Left kidney (tissue), 2 donors: ENCODE measurements around the gene CELA1. TPM values are rescaled to one million over a fixed set of nuclear protein-coding genes. Genes with fewer than 3 reads are reported as not detected.

Experiments
- DNase-seq: peaks from one replicate; pipeline ENCODE4 v3.0.0-alpha.2; 2013
- polyA plus RNA-seq: library from polyadenylated mRNA; unstranded; fragments of 120-200 nt; gene quantifications from one replicate; pipeline ENCODE4 v1.2.1, GENCODE V29; 2013; ENCODE audit not compliant: insufficient read length

Gene CELA1
- polyA plus RNA-seq, 1 donor: not detected

DNA sequence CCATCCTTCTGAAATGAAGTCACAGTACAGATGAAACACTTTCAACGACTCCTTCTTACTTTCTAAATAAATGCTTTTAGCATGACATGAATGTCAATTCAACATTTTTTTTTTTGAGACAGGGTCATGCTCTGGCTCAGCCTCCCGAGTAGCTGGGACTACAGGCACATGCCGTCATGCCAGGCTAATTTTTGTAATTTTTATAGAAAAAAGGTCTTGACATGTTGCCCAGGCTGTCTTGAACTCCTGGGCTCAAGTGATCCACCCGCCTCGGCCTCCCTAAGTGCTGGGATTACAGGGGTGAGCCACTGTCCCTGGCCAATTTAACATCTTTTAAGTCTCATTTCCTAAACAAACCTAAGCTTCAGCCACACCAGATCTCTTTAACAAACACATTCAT lies 28.4 kb upstream of the CELA1 start:
- DNase-seq: no peak

DNA sequence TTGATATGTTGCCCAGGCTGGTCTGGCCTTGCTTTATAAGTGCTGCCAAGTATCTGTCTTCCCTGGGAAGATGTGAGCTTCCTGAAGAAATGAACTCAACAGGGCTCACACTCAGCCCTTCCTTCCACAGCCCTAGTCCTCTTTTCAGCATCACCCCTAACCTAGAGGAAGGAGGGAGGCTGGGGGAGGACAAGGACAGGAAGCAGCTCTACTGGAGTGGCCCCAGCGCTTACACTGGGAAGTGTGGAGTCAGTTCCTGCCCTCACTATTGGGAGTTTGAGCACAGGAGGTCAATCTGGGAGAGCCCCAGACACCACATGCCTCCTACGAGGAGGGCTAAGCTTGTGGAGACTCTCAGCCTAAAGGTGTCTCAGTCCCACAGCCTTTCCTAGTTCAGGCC lies 27.9 kb upstream of the CELA1 start:
- DNase-seq: no peak

DNA sequence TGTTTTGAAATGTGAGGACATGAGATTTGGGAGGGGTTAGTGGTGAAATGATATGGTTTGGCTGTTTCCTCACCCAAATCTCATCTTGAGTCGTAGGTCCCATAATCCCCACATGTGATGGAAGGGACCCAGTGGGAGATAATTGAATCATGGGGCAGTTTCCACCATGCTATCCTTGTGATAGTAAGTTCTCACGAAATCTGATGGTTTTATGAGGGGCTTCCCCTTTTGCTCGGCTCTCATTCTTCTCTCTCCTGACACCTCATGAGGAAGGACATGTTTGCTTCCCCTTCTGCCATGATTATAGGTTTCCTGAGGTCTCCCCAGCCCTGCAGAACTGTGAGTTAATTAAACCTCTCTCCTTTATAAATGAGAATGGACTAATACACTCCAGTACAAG lies 26.7 kb upstream of the CELA1 start:
- DNase-seq: no peak

DNA sequence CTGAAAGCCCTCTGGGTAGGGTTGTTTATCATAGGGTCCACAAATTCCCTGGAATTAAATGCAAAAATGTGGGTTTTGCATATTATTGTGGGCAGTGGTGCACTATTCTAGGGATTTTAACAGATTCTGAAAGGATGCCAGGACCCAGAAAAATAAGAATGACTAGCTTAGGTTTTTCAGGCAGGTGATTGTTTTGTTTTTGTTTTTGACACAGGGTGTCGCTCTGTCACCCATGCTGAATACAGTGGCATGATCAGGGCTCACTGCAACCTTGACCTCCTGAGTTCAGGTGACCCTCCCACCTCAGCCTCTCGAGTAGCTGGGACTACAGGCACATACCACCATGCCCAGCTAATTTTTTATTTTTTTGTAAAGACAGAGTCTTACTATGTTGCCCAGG lies 25.5 kb upstream of the CELA1 start:
- no peak for DNase-seq

DNA sequence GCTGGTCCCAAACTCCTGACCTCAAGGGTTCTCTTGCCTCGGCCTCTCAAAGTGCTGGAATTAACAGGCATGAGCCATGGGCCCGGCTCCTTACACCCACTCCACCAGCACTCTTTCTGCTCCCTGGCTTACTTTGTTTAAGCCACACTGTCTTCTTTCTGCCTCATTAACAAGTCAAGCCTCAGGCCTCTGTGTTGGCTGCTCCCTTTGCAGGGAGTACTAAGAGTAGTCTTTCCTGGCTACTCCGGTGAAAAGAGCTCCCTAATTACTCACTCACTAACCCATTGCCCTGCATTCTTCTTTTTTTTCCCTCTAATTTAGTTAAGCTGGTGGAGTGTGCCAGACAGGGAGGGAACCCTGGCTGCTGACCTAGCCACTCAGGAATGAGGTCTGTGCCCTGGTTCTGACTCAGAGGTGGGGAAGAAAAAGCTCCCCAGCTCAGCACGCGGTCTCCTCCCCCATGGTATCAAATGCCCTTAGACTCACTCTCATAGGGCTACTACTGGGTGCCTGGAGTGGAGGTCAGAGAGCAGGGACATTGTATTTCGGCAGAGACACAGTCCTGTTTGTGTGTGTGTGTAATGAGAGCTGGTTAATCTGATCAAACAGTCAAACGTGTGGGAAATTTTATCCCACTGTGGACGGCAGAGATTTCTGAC lies 24.9 kb upstream of the CELA1 start:
- DNase-seq: peak; percentile 89

DNA sequence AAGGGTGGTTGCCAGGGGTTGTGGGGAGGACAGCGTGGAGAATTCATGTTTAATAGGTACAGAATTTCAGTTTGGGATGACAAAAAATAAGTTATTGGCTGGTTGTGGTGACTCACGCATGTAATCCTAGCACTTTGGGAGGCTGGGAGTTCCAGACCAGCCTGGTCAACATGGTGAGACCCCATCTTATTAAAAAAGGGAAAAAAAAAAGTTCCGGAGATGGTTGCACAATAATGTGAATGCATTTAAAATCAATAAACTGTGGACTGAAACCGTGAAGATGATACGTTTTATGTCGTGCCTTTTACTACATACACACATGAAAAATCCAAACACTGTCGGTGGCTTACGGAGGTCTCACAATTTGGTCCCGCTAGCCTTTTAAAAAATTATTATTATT lies 24.2 kb upstream of the CELA1 start:
- no peak for DNase-seq

DNA sequence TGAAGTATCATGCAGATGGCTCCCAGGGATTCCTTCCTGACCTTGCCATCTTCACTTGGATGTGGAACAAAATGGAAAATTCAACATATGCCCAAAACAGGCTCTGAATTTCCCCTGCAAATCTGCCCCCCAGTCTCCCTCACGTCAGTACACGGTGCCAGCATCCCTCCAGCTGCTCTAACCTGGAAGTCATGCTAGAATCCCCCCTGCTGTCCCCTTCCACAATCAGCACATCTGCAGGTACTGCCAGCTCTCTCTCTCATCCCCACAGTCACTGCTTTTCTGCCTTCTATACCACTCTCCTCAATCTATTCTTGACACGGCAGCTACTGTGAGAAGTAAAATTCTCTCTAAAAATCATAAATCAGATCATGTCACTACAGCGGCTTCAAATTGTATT lies 23.1 kb upstream of the CELA1 start:
- no peak for DNase-seq

DNA sequence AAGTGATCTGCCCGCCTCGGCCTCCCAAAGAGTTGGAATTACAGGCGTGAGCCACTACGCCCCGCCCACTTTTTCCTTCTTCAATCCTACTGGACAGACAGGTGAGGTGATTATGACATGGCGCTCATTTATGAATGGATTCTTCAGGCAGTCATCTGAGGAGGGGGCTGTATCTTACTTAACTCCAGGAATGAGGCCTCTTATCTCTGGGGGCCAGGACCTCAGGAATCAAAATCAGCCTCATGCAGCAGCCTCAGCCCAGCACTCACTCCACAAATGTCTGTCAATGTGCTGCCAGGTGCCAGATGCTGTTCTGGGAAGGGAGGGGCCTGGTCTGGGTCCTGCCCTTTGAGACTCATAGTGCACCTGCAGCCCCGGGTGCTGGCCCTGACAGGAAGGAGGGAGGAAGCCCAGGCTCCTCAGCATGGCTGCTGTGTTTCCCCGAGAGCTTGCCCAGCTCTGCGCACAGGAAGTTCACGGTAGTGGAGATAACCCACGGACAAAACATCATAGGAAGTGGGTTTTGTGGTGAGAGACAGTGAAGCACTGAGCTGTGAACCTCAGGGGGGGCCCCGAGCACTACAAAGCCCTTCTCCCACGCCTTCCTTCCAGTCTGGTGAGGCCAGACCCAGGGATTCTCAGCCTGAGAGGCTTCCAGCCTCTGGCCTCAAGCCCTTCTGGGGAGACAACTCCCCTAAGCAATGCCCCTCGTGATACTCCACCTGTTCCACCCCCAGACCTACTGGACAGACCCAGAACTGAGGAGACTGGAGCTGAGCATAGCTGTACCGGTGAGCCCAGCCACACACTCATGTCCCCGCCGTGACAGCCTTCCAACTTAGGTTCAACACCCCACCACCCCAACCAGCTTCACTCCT lies 22.4 kb upstream of the CELA1 start:
- no peak for DNase-seq

DNA sequence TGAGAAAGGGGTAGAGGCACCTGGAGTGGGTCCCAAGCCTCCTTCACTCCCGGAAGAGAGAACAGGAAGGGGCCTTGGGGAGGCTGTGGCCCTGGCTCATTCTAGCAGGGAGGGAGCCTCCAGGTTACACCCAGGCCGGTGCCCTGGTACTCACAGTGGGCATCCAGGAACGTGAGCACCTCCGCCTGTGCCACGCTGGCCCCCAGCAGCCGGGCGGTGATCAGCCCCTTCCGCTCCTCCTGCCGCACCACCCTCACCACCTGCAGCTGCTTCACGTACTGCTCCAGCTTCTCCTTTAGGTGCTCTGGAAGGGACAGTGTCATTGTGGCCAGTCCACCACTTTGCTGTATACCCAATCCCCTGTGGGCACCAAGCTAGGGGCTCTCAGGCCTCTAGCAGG lies 18.8 kb upstream of the CELA1 start:
- DNase-seq: no peak

DNA sequence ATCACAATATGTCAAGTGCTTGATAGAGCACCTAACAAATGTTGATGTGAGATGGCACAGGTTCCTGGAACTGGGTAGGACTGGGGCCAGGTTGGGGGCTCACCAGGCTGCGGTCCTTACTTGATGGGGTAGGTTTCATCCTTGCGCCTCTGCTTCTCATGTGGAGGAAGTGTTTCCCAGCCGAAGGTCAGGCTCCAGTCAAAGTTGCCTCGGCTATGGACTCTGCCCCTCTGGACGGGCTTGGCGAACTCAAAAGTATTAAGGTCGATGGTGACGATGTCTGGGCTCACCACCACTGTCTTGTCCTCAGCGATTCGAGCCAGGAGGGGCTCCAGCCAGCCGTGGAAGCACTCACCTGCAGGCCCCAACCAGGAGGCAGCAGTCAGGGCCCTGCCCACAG lies 17.5 kb upstream of the CELA1 start:
- no peak for DNase-seq

DNA sequence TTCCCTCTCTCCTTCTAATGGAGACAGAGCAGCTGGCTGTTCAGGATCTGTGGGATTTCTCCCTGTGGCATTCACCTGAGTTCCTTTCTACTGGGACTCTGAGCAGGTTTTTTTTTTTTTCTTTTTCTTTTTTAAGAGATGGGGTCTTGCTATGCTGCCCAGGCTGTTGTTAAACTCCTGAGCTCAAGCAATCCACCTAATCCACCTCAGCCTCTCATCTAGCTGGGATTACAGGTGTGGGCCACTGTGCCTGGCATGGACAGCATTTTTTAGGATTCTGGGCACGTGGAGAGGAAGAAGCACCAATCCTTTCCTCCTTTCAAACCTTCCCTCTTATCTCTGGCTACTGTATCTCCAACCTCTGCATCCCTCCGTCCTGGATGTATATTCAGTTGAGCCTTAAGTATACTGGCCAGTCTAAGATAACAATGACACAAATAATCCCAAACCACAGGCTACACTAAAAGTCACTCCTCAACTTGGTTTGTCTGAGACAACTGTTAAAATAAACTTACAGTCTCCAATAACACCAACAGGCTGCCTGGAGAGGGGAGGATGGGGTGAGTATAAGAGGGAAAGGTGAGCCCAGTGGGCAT lies 16.4 kb upstream of the CELA1 start:
- no peak for DNase-seq

DNA sequence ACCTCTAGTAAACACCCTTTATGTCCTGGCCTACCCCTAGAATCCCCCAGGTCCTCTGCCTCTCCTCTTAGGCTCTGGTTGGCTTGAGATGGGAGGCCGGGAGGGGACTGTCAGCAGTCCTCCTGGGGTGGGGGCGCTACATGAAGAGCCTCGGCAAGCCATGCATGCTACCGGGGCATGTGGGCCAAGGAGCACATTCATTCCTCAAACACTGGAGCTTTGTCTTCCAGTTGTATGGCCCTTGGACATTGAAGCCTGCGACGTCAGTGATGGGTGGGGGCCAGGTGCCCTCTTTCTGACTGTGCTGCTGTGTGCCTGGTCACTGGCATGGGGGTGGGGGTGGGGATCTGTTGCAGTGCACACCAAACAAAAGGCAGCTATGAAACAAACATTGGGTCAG lies 15.8 kb upstream of the CELA1 start:
- no peak for DNase-seq

DNA sequence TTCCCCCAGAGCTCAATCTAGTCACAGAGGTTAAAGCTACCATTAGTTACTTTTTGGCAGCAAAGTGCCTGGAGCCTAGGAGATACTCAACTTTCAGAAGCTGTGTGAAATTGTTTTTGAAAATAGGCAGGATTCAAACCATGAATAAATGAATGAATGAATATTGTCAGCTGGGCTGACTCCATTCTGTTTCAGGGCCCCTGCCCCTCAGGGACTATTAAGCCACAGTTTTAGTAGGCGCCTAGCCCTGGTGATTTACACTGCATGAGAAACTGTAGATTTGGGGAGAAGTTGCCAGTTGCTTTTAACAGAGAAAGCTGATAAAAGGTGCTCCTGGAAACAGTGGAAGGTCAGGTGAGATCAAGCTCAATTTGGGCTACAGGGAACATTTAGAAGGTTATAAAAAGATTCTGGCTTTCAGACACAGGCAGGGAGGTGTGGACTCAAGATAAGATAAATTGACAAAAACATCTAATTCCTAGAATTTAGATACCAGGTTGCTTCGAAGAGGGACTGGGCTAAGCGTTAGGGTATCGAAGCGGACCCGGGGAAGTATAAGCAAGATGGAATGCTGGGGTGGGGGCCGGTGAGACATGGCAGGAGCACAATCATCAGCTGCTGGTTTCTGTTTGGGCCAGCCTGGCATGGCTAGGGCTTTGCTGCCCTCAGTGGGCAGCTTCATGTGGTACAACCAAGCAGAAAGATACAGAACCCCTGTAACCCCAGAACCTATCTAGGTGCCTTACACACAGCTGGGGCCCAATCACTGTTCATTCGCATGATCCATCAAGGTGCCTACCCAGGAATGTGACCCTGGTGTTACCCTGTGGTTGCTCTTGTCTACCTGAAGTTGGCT lies 14.9 kb upstream of the CELA1 start:
- no peak for DNase-seq

DNA sequence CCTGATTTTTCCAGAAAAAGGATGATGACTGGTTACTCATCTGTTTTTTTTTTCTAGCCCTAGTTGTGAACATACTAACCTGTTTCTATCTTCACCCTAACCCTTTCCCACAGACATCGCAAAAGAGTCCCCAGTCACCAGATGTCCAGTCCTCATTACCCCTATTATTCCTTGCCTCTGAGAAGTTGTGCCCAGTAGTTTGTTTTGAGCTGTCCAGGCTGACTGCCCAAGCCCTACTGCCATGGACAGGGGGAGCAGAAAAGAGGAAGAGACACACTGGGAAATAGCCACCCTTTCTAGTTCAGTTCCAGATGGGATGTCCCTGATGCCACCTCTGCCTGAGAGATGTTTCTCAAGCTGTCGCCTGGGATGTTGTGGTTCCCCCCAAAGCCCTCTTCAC lies 13.8 kb upstream of the CELA1 start:
- no peak for DNase-seq

DNA sequence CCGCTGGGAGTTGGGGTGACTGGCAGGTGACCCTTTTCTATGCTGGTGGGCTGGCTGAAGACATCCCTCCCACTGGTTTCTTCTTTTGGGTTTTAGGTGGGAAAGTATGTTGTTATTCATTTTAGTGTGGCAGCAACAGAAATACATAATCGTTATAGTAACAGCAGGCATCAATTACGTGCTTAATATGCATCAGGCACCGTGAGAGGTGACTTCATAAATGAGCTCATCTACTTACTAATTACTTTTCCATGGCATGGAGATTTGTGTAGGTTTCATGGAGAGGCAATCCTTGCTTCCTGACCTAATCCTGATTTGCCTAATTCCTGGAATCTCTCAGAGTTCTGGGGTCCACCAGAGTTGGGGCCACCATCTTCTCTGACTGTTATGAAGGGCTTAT lies 13.4 kb upstream of the CELA1 start:
- DNase-seq: no peak

DNA sequence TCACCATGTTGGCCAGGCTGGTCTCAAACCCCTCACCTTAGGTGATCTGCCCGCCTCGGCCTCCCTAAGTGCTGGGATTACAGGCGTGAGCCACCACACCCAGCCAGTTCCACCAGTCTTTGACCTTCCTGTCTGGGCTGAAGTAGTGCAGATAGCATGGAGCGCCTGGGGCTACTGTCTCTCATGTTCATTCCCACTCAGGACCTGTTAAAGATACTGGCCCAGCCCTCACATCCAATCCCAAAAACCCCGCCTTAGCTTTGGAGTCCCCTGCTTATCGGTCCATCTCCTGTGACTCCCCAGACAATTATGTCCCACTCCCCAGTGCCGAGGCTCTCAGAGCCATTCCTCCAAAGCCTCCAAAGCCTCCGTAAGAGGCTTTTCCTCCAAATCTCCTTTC lies 12.0 kb upstream of the CELA1 start:
- DNase-seq: no peak

DNA sequence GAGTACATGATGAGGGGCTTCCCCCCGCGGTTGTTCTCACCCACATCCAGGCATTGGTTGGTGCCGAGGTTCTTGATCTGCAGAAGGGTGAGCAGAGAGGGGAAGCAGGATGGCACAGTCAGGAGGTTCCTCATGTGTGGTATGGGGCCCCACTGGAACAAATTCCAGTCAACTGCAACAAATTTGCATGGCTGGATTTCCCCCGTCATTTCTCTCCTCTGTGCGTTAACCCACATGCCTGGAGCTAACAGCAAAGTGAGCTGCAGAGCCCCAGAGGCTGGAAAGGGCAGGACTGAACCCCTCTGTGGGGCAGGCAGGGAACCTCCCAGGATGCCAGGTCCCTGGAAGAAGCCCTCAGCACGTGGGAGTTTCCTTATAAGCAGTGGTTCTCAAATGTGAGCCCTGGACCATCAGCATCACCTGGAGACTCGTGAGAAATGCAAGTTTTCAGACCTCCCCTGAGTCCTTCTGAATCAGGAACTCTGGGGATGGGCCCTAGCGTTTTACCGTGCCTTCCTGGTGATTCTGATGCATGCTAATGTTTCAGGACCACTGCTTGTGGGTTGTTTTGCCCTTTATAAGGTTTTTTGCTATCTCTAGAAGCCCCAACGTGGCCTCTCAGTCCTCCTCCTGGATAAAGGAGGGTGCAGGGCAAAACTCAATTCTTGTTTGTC lies 11.0 kb upstream of the CELA1 start:
- no peak for DNase-seq

DNA sequence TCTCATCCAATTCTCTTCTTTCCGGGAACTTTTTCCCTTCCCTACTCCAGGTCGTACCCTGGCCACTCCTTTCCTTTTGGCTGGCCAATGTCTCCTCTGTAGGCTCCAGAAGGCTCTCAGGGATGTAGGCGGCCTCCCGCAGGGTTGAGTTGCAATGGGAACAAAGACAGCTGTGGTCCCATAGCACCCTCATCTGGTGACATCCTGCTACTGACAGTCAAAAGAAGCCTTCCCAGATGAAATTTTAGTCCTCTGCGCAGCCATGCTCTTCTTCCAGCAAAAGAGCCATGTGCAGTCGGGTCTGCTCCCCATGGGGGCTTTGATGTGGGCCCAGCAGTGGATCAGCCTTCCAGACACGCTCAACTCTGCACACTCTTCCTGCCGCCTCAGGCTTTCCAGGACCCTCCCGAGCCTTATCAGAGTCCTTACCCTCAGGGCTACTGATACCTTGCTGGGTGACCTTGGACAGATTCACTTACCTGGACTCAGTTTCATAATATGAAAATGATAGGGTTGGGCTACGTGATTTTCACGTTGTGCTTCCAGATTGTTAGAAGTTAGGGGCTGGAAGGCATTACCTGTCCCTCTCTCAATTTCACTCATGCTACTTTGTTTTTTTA lies 5.5 kb upstream of the CELA1 start:
- DNase-seq: peak; percentile 35

DNA sequence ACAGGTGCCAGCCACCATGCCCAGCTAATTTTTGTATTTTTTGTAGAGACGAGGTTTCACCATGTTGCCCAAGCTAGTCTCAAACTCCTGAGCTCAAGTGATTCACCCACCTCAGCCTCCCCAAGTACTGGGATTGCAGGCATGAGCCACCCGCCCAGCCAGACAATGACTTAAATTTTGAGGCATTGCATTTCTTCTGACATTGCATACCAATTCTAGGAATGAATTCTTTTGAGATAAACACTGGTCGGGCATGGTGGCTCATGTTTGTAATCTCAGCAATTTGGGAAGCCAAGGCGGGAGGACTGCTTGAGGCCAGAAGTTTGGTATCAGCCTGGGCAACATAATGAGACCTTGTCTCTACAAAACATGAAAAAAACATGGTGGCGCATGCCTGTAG lies 2.5 kb upstream of the CELA1 start:
- DNase-seq: no peak

DNA sequence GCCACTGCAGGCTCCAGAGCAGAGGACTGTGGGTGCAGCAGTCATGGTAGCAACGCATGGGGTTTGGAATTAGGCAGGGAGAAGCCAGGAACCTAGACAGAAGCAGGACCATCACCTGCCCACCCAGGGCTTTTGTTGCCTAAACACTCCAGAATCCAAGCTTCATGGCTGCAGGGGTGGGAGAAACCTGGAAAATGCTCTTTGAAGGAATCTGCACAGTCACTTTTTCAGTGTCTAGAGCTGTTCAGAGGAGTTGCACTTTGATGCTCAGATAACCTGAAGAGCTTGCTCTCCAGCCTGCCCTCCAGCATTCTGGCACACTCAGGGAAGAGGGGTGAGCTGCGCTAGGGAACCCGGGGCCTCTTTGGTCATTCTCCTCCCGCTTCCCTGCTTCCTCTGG lies 1.6 kb upstream of the CELA1 start:
- no peak for DNase-seq

DNA sequence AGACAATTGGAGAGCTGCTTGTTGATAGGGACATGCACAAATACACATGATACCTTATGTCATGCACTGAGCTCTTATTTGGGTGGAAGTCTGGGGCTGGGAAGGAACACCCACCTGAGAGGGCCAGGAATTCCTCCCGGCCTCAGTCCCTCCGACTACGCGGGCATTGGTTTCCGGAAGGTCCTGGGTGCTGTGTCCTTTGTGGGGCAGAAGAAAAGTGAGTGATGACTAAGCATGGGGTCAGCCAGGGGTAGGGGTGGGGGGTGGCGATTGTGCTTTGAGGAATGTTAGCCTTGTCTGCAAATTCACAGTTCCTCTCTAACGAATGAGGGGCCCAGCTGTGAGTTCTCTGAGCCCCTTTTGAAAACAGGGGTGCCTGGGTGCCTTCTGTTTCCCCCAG lies 798 bp downstream of the CELA1 start:
- no peak for DNase-seq

DNA sequence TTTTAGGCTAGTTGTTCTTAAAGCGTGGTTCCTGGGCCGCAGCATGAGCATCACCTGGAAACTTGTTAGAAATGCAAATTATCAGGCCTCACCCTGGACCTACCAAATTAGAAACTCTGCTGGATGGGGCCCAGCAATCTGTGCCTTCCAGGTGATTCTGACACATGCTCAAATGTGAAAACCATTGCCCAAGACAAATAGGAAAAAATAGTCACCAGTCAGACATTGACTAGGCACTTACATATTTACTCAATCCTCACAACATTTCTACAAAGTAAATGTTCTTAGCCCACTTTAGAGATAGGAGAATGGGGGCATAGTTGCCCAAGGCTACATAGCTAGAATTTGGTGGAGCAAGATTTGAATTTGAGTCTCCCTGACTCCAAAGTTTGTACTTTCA lies 3.3 kb downstream of the CELA1 start:
- DNase-seq: no peak
